Neural cell (in vitro differentiated cells): ENCODE results near the gene POLR3B. TPM values are rescaled to one million over a fixed set of nuclear protein-coding genes. Genes with fewer than 3 reads are reported as not detected.

Source experiments
- H2AFZ ChIP-seq: fragments of 200-600, 300-800 bp; sonication (generic), shearing (Covaris generic); 2 replicates; pipeline ENCODE4 v1.6.0; 2014; ENCODE audit warnings: low read depth, mild to moderate bottlenecking, antibody characterized with exemption, low read length, moderate library complexity
- H3F3A ChIP-seq: fragments of 200-600 bp; shearing (Covaris generic); 2 replicates; pipeline ENCODE4 v1.6.1; 2016; ENCODE audit warnings: mild to moderate bottlenecking, moderate library complexity, mixed read lengths, antibody characterized with exemption, low read length; ENCODE audit not compliant: insufficient read depth, poor library complexity, severe bottlenecking
- H3K27ac ChIP-seq: fragments of 200-600, 300-800 bp; sonication (generic), shearing (Covaris generic); 2 replicates; pipeline ENCODE4 v1.5.1; 2014; ENCODE audit warnings: mild to moderate bottlenecking, low read length, moderate library complexity
- H3K27me3 ChIP-seq: fragments of 300-800, 200-600 bp; sonication (generic), shearing (Covaris generic); 2 replicates; pipeline ENCODE4 v1.6.0; 2014; ENCODE audit warnings: mild to moderate bottlenecking, low read depth, low read length, moderate library complexity; ENCODE audit not compliant: insufficient read depth
- H3K36me3 ChIP-seq: fragments of 300-800, 200-600 bp; sonication (generic), shearing (Covaris generic); 2 replicates; pipeline ENCODE4 v1.5.1; 2014; ENCODE audit warnings: mild to moderate bottlenecking, antibody characterized with exemption, low read length, moderate library complexity; ENCODE audit not compliant: insufficient read depth
- H3K4me2 ChIP-seq: fragments of 300-800, 200-600 bp; sonication (generic), shearing (Covaris generic); 2 replicates; pipeline ENCODE4 v1.6.0; 2014; ENCODE audit warnings: mild to moderate bottlenecking, low read length
- H3K4me3 ChIP-seq: fragments of 300-800, 200-600 bp; sonication (generic), shearing (Covaris generic); 2 replicates; pipeline ENCODE4 v1.5.1; 2014; ENCODE audit warnings: mild to moderate bottlenecking, low read length, moderate library complexity
- H3K79me2 ChIP-seq: fragments of 200-600 bp; shearing (Covaris generic); replicated peaks from 2 replicates; pipeline ENCODE4 v1.6.0; 2014; ENCODE audit warnings: mild to moderate bottlenecking, low read length, moderate library complexity; ENCODE audit not compliant: insufficient read depth
- H3K9ac ChIP-seq: fragments of 300-800, 200-600 bp; sonication (generic), shearing (Covaris generic); 2 replicates; pipeline ENCODE4 v1.6.1; 2016; ENCODE audit warnings: mild to moderate bottlenecking, low read length, mixed read lengths
- H3K9me2 ChIP-seq: fragments of 200-600 bp; shearing (Covaris generic); 2 replicates; pipeline ENCODE4 v1.6.1; 2016; ENCODE audit warnings: mild to moderate bottlenecking, low read length, mixed read lengths; ENCODE audit not compliant: insufficient read depth
- H3K9me3 ChIP-seq: fragments of 200-600, 300-800 bp; sonication (generic), shearing (Covaris generic); 2 replicates; pipeline ENCODE4 v1.6.1; 2016; ENCODE audit warnings: mild to moderate bottlenecking, mixed run types, low read length, moderate library complexity, mixed read lengths
- H4K20me1 ChIP-seq: fragments of 200-600 bp; shearing (Covaris generic); 2 replicates; pipeline ENCODE4 v1.6.1; 2016; ENCODE audit warnings: mild to moderate bottlenecking, mixed run types; ENCODE audit not compliant: insufficient read depth
- CTCF ChIP-seq: fragments of 450-650 bp; IDR thresholded peaks from 2 replicates; pipeline ENCODE4 v1.5.1; 2014; ENCODE audit warnings: antibody characterized with exemption, mild to moderate bottlenecking, moderate library complexity; ENCODE audit not compliant: poor library complexity, severe bottlenecking
- EP300 ChIP-seq: fragments of 450-650 bp; conservative IDR thresholded peaks from 2 replicates; pipeline ENCODE4 v1.6.1; 2014; ENCODE audit warnings: antibody characterized with exemption, mild to moderate bottlenecking, moderate library complexity; ENCODE audit not compliant: poor library complexity, severe bottlenecking
- EZH2 ChIP-seq: fragments of 200-600, 300-800 bp; shearing (Covaris generic), sonication (generic); IDR thresholded peaks from 2 replicates; pipeline ENCODE4 v1.6.1; 2014; ENCODE audit warnings: antibody characterized with exemption, low read length, borderline replicate concordance, mild to moderate bottlenecking; ENCODE audit not compliant: insufficient read depth, poor library complexity, severe bottlenecking
- MXI1 ChIP-seq: fragments of 450-650 bp; conservative IDR thresholded peaks from 2 replicates; pipeline ENCODE4 v1.6.1; 2014; ENCODE audit warnings: antibody characterized with exemption, mild to moderate bottlenecking; ENCODE audit not compliant: poor library complexity, severe bottlenecking
- POLR2AphosphoS5 ChIP-seq: IDR thresholded peaks from 2 replicates; pipeline ENCODE4 v1.6.1; 2012
- RAD21 ChIP-seq: fragments of 450-650 bp; conservative IDR thresholded peaks from 2 replicates; pipeline ENCODE4 v1.6.1; 2014; ENCODE audit warnings: antibody characterized with exemption, mild to moderate bottlenecking, moderate library complexity
- REST ChIP-seq: IDR thresholded peaks from 2 replicates; pipeline ENCODE4 v1.6.1; 2012; ENCODE audit warnings: borderline replicate concordance
- SMC3 ChIP-seq: fragments of 450-650 bp; conservative IDR thresholded peaks from 2 replicates; pipeline ENCODE4 v1.6.1; 2014; ENCODE audit warnings: antibody characterized with exemption, mild to moderate bottlenecking, moderate library complexity; ENCODE audit not compliant: poor library complexity
- TAF1 ChIP-seq: IDR thresholded peaks from 2 replicates; pipeline ENCODE4 v1.6.1; 2012; ENCODE audit warnings: low read depth
- polyA plus RNA-seq: library from polyadenylated mRNA; depleted of rRNA; stranded (reverse); fragments of >200 nt; gene quantifications from 2 replicates; pipeline ENCODE4 v1.2.3, GENCODE V29; 2014

The POLR3B gene
- polyA plus RNA-seq, 1 donor from 2014 or later = 4.3 TPM

- H3K79me2 ChIP-seq = no peaks in the 10 kb centered on the region
- H3K4me2 ChIP-seq = no peak overlapping the region
- H3K9me2 ChIP-seq = no peaks in the 10 kb centered on the region
- H2AFZ ChIP-seq = no peak overlapping the region
- no peaks in the 10 kb centered on the region for H3K36me3 ChIP-seq
- no peak for TF ChIP-seq SMC3
- TF ChIP-seq REST = no peak
- TF ChIP-seq RAD21 = no peak
- no peak for TF ChIP-seq POLR2AphosphoS5
- no peak for TF ChIP-seq EP300
- TF ChIP-seq TAF1 = no peak
- TF ChIP-seq CTCF = no peak
- no peak for TF ChIP-seq EZH2
- TF ChIP-seq MXI1 = no peak
- H3K27me3 ChIP-seq = no peaks in the 10 kb centered on the region
- H3K9ac ChIP-seq = no peak overlapping the region
- no peaks in the 10 kb centered on the region for H3F3A ChIP-seq
- no peak overlapping the region for H3K27ac ChIP-seq
- no peaks in the 10 kb centered on the region for H3K9me3 ChIP-seq
- no peaks in the 10 kb centered on the region for H4K20me1 ChIP-seq
- no peak overlapping the region for H3K4me3 ChIP-seq
These were observed 36.3 kb upstream of the POLR3B start for GRCh38 chr12:106321139-106321850.

- TF ChIP-seq POLR2AphosphoS5 (no peak), TAF1 (no peak), CTCF (no peak), REST (no peak), EZH2 (no peak), SMC3 (no peak), RAD21 (no peak), MXI1 (no peak), EP300 (no peak)
- Histone ChIP-seq H3K9me3 (no peaks in the 10 kb centered on the region), H3K4me2 (no peak overlapping the region), H3K36me3 (no peaks in the 10 kb centered on the region), H3F3A (no peaks in the 10 kb centered on the region), H3K9me2 (no peaks in the 10 kb centered on the region), H3K4me3 (no peak overlapping the region), H4K20me1 (no peaks in the 10 kb centered on the region), H3K9ac (no peak overlapping the region), H3K27ac (no peak overlapping the region), H3K27me3 (no peaks in the 10 kb centered on the region), H3K79me2 (no peaks in the 10 kb centered on the region), H2AFZ (no peak overlapping the region)
These were observed 34.0 kb upstream of the POLR3B start for GRCh38 chr12:106323537-106323936.
